Measurements from ENCODE around the gene ZNF784. TPM values are rescaled to one million over a fixed set of nuclear protein-coding genes. Genes with fewer than 3 reads are reported as not detected.

Gene ZNF784
- total and polyA plus RNA-seq, 2 experiments from 2014 or later = 5.5 to 7.2 TPM

DNA sequence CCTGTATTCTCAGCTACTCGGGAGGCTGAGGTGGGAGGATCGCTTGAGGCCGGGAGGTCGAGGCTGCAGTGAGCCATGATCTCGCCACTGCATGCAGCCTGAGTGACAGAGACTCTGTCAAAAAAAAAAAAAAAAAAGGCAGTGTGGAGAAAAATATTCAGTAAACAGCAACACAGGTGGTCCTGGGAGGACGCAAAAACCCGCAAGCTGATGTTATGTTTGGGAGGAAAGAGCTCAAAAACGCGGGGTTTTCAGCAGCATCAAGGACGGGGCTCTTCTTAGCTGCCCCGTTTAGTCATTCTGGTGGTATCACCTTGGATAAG, 599 bp upstream of the ZNF784 start:
- Histone ChIP-seq H3K9me2 (replicated peaks; ENCODE audit: insufficient read depth) (no peaks in the 10 kb centered on the region), H4K20me1 (ENCODE audit: insufficient read depth, poor library complexity, severe bottlenecking) (peaks cover 5% of the 10 kb centered on the region), H3K4me3 (peak overlapping the region; percentile 32), H3K27me3 (no peaks in the 10 kb centered on the region), H2AFZ (peak overlapping the region; percentile 56), H3K36me3 (replicated peaks; ENCODE audit: insufficient read depth, low read depth) (no peaks in the 10 kb centered on the region), H3K27ac (peak overlapping the region; percentile 93), H3K4me2 (peak overlapping the region; percentile 79), H3K4me1 (ENCODE audit: insufficient read depth) (peaks cover 4% of the 10 kb centered on the region), H3K9me3 (ENCODE audit: low read depth) (no peaks in the 10 kb centered on the region), H3K79me2 (peaks cover 14% of the 10 kb centered on the region)
- WGBS (ENCODE audit: low lambda C conversion rate, missing lambda C conversion rate) = 73% methylated on average over 11 of the region's 11 CpGs
- TF ChIP-seq EZH2phosphoT487 (IDR thresholded peaks at IDR 0.05; ENCODE audit: low read depth, severe bottlenecking, unreplicated experiment) = no peak
- TF ChIP-seq, protein P1, sequence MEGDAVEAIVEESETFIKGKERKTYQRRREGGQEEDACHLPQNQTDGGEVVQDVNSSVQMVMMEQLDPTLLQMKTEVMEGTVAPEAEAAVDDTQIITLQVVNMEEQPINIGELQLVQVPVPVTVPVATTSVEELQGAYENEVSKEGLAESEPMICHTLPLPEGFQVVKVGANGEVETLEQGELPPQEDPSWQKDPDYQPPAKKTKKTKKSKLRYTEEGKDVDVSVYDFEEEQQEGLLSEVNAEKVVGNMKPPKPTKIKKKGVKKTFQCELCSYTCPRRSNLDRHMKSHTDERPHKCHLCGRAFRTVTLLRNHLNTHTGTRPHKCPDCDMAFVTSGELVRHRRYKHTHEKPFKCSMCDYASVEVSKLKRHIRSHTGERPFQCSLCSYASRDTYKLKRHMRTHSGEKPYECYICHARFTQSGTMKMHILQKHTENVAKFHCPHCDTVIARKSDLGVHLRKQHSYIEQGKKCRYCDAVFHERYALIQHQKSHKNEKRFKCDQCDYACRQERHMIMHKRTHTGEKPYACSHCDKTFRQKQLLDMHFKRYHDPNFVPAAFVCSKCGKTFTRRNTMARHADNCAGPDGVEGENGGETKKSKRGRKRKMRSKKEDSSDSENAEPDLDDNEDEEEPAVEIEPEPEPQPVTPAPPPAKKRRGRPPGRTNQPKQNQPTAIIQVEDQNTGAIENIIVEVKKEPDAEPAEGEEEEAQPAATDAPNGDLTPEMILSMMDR (IDR thresholded peaks at IDR 0.05; ENCODE audit: poor library complexity) = no peak
- no peak for TF ChIP-seq EZH2 (IDR thresholded peaks at IDR 0.05; ENCODE audit: borderline replicate concordance)
- no peak for DNase-seq (ENCODE audit: low spot score)

DNA sequence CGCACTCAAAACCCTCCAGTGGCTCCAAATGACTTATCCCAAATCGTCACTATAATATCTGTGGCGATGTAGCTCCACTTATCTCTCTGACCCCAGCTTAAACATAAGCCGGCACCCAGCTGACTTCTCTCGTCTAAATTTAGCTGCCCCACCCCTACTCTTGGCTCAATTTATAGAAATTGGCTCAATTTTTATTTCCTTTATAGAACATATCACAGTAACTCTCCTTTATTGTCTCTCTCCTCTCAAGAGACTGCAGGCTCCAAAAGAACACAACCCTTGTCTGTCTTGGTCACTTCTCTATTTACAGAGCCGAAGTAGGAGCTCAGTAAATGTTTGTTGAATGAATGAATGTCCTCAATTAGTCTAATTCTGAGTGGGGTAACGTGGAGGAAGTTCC, 805 bp downstream of the ZNF784 start:
- peak overlapping the region; percentile 62 for H3K4me2 ChIP-seq
- peak overlapping the region; percentile 33 for H3K27ac ChIP-seq
- H3K4me1 ChIP-seq (ENCODE audit: insufficient read depth) = peaks cover 4% of the 10 kb centered on the region
- peaks cover 14% of the 10 kb centered on the region for H3K79me2 ChIP-seq
- DNase-seq (ENCODE audit: low spot score) = no peak
- H2AFZ ChIP-seq = no peak overlapping the region
- peak overlapping the region; percentile 5 for H3K4me3 ChIP-seq
- 85% methylated on average over 7 of the region's 7 CpGs for WGBS (ENCODE audit: low lambda C conversion rate, missing lambda C conversion rate)
- no peaks in the 10 kb centered on the region for H3K9me2 ChIP-seq (replicated peaks; ENCODE audit: insufficient read depth)
- no peaks in the 10 kb centered on the region for H3K9me3 ChIP-seq (ENCODE audit: low read depth)
- TF ChIP-seq EZH2 (IDR thresholded peaks at IDR 0.05; ENCODE audit: borderline replicate concordance) (no peak), EZH2phosphoT487 (IDR thresholded peaks at IDR 0.05; ENCODE audit: low read depth, severe bottlenecking, unreplicated experiment) (no peak)
- TF ChIP-seq, protein P1 (IDR thresholded peaks at IDR 0.05; ENCODE audit: poor library complexity) = no peak
- H4K20me1 ChIP-seq (ENCODE audit: insufficient read depth, poor library complexity, severe bottlenecking) = peaks cover 5% of the 10 kb centered on the region
- H3K36me3 ChIP-seq (replicated peaks; ENCODE audit: insufficient read depth, low read depth) = no peaks in the 10 kb centered on the region
- H3K27me3 ChIP-seq = no peaks in the 10 kb centered on the region

DNA sequence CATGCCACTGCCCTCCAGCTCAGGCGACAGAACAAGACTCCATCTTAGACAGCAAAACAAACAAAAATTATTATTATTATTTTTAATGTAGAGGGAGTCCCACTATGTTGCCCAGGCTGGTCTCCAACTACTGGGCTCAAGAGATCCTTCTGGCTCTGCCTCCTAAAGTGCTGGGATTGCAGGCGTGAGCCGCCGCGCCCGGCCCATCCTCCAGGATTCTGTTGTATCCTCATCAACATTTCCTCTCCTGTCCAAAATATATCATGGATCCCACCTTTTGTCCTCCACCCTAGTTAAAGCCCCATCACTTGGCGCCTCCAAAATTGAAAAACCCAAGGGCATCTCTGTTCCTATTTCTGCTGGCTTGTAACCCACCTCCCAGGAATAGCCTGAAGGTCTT, 1.2 kb downstream of the ZNF784 start:
- Histone ChIP-seq H3K4me3 (no peak overlapping the region), H4K20me1 (ENCODE audit: insufficient read depth, poor library complexity, severe bottlenecking) (peaks cover 5% of the 10 kb centered on the region), H2AFZ (no peak overlapping the region), H3K27me3 (no peaks in the 10 kb centered on the region), H3K27ac (peak overlapping the region; percentile 33), H3K9me2 (replicated peaks; ENCODE audit: insufficient read depth) (no peaks in the 10 kb centered on the region), H3K79me2 (peaks cover 14% of the 10 kb centered on the region), H3K4me1 (ENCODE audit: insufficient read depth) (peaks cover 4% of the 10 kb centered on the region), H3K9me3 (ENCODE audit: low read depth) (no peaks in the 10 kb centered on the region), H3K4me2 (peak overlapping the region; percentile 62), H3K36me3 (replicated peaks; ENCODE audit: insufficient read depth, low read depth) (no peaks in the 10 kb centered on the region)
- no peak for DNase-seq (ENCODE audit: low spot score)
- TF ChIP-seq, protein P1 (IDR thresholded peaks at IDR 0.05; ENCODE audit: poor library complexity) = no peak
- TF ChIP-seq EZH2 (IDR thresholded peaks at IDR 0.05; ENCODE audit: borderline replicate concordance) (no peak), EZH2phosphoT487 (IDR thresholded peaks at IDR 0.05; ENCODE audit: low read depth, severe bottlenecking, unreplicated experiment) (no peak)
- WGBS (ENCODE audit: low lambda C conversion rate, missing lambda C conversion rate) = 97% methylated on average over 7 of the region's 7 CpGs
